ENCODE measurements around the gene SARM1. TPM values are rescaled to one million over a fixed set of nuclear protein-coding genes. Genes with fewer than 3 reads are reported as not detected.

Gene SARM1
- polyA plus RNA-seq, 1 of the 3 experiments (the other 2 are of a cell fraction), result 17.4 TPM

GRCh38 chr17:28449859-28450258 lies 78.4 kb downstream of the SARM1 start:
- Histone ChIP-seq H3K36me3 (replicated peaks in 1 of 2; ENCODE audit: control insufficient read depth in 1 of 2, insufficient read depth in 2 of 2, low read length in 1 of 2) (no peaks in the 10 kb centered on the region), H4K20me1 (ENCODE audit: insufficient read depth) (no peaks in the 10 kb centered on the region), H3K9me3 (no peaks in the 10 kb centered on the region; the same call in 1 of the 2 replicates), H3K4me2 (no peak overlapping the region), H3K9me2 (no peaks in the 10 kb centered on the region), H3K27me3 (ENCODE audit: insufficient read depth) (no peaks in the 10 kb centered on the region; the same call in 1 of the 2 replicates), H3K9ac (no peak overlapping the region), H3K79me2 (ENCODE audit: insufficient read depth) (no peaks in the 10 kb centered on the region), H2AFZ (ENCODE audit: low read depth) (no peak overlapping the region), H3K27ac (ENCODE audit: low read depth in 2 of 2, low read length in 1 of 2) (no peak overlapping the region), H3K4me3 (ENCODE audit: low read depth in 2 of 2, low read length in 1 of 2) (no peak overlapping the region), H3K4me1 (ENCODE audit: control insufficient read depth in 1 of 2, insufficient read depth in 2 of 2, low read depth in 1 of 2, low read length in 1 of 2) (no peaks in the 10 kb centered on the region), H3F3A (replicated peaks; ENCODE audit: insufficient read depth) (no peaks in the 10 kb centered on the region)
- CTCF ChIA-PET, result interaction anchor here (0.5 to 1.1 kb wide), 3 partner anchors 16 to 152 kb away, joined by 3 to 4 read pairs (median 3); no protein-coding TSS in a partner anchor
- DNase-seq, result no peak
- TF ChIP-seq RFX5 (IDR thresholded peaks at IDR 0.05; ENCODE audit: low read length) (no peak), FOXM1 (IDR thresholded peaks at IDR 0.05; ENCODE audit: low read depth) (no peak), SIN3A (IDR thresholded peaks at IDR 0.05; ENCODE audit: borderline replicate concordance, low read depth, low read length) (no peak), FOXJ3 (CRISPR knock-in tag; IDR thresholded peaks at IDR 0.05) (no peak), GABPA (IDR thresholded peaks at IDR 0.05; ENCODE audit: low read depth) (no peak), CTCF (IDR thresholded peaks at IDR 0.05) (no peak), EP300 (IDR thresholded peaks at IDR 0.05; ENCODE audit: borderline replicate concordance in 1 of 2, low read depth in 1 of 2, low read length in 1 of 2) (no peak), MXI1 (IDR thresholded peaks at IDR 0.05; ENCODE audit: low read depth, low read length) (no peak), SMC3 (IDR thresholded peaks at IDR 0.05; ENCODE audit: low read depth, low read length) (no peak), TEAD4 (IDR thresholded peaks at IDR 0.05; ENCODE audit: borderline replicate concordance, insufficient read depth) (no peak), RXRA (IDR thresholded peaks at IDR 0.05; ENCODE audit: borderline replicate concordance, low read depth) (no peak), RCOR1 (IDR thresholded peaks at IDR 0.05; ENCODE audit: low read length) (no peak)
- TF ChIP-seq, protein P1, sequence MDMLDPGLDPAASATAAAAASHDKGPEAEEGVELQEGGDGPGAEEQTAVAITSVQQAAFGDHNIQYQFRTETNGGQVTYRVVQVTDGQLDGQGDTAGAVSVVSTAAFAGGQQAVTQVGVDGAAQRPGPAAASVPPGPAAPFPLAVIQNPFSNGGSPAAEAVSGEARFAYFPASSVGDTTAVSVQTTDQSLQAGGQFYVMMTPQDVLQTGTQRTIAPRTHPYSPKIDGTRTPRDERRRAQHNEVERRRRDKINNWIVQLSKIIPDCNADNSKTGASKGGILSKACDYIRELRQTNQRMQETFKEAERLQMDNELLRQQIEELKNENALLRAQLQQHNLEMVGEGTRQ (IDR thresholded peaks at IDR 0.05; ENCODE audit: borderline replicate concordance, low read depth, low read length), result no peak
- TF ChIP-seq, protein P2, sequence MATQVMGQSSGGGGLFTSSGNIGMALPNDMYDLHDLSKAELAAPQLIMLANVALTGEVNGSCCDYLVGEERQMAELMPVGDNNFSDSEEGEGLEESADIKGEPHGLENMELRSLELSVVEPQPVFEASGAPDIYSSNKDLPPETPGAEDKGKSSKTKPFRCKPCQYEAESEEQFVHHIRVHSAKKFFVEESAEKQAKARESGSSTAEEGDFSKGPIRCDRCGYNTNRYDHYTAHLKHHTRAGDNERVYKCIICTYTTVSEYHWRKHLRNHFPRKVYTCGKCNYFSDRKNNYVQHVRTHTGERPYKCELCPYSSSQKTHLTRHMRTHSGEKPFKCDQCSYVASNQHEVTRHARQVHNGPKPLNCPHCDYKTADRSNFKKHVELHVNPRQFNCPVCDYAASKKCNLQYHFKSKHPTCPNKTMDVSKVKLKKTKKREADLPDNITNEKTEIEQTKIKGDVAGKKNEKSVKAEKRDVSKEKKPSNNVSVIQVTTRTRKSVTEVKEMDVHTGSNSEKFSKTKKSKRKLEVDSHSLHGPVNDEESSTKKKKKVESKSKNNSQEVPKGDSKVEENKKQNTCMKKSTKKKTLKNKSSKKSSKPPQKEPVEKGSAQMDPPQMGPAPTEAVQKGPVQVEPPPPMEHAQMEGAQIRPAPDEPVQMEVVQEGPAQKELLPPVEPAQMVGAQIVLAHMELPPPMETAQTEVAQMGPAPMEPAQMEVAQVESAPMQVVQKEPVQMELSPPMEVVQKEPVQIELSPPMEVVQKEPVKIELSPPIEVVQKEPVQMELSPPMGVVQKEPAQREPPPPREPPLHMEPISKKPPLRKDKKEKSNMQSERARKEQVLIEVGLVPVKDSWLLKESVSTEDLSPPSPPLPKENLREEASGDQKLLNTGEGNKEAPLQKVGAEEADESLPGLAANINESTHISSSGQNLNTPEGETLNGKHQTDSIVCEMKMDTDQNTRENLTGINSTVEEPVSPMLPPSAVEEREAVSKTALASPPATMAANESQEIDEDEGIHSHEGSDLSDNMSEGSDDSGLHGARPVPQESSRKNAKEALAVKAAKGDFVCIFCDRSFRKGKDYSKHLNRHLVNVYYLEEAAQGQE (IDR thresholded peaks at IDR 0.05; ENCODE audit: low read depth, low read length), result no peak
- WGBS (ENCODE audit: low lambda C conversion rate), result 17% methylated on average over 1 of the region's 1 CpG
- POLR2A ChIA-PET, result no interaction called here

Other genes starting within 250 kb of the SARM1 start
- 8.6 and 11.4 TPM in 2 replicates for gene TMEM97, start 52.5 kb upstream of the SARM1 start, polyA plus RNA-seq (2012; rRNA removed)
- 73.9 and 75.6 TPM in 2 replicates for gene IFT20, start 36.2 kb upstream of the SARM1 start, polyA plus RNA-seq (2012; rRNA removed)
- gene TNFAIP1, start 35.9 kb upstream of the SARM1 start, polyA plus RNA-seq (2012; rRNA removed), result 52.0 and 58.0 TPM in 2 replicates
- gene POLDIP2, start 14.2 kb upstream of the SARM1 start, polyA plus RNA-seq (2012; rRNA removed), result 96.1 and 98.1 TPM in 2 replicates
- gene SEBOX, start 6.5 kb upstream of the SARM1 start, polyA plus RNA-seq (2012; rRNA removed), result not detected in 2 replicates
- gene VTN, start 1.4 kb upstream of the SARM1 start, polyA plus RNA-seq (2012; rRNA removed), result 1.2 and 1.6 TPM in 2 replicates
- 4.2 and 4.3 TPM in 2 replicates for gene SLC46A1, start 34.5 kb downstream of the SARM1 start, polyA plus RNA-seq (2012; rRNA removed)
- gene SLC13A2, start 102.0 kb downstream of the SARM1 start, polyA plus RNA-seq (2012; rRNA removed), result not detected in 2 replicates
- gene FOXN1, start 134.7 kb downstream of the SARM1 start, polyA plus RNA-seq (2012; rRNA removed), result not detected in 2 replicates
- 89.9 and 106 TPM in 2 replicates for gene UNC119, start 180.9 kb downstream of the SARM1 start, polyA plus RNA-seq (2012; rRNA removed)
- gene PIGS, start 199.8 kb downstream of the SARM1 start, polyA plus RNA-seq (2012; rRNA removed), result 54.9 and 78.5 TPM in 2 replicates
- 10.1 and 10.3 TPM in 2 replicates for gene ALDOC, start 205.2 kb downstream of the SARM1 start, polyA plus RNA-seq (2012; rRNA removed)
- gene SPAG5, start 227.3 kb downstream of the SARM1 start, polyA plus RNA-seq (2012; rRNA removed), result 36.5 and 42.3 TPM in 2 replicates
- 7.9 and 13.1 TPM in 2 replicates for gene RSKR, start 242.5 kb downstream of the SARM1 start, polyA plus RNA-seq (2012; rRNA removed)